ENCODE measurements around the gene CD24.

GRCh38 chr6:106961136-106961535, 13.4 kb downstream of the CD24 start:
- TF ChIP-seq CTCF (IDR thresholded peaks at IDR 0.05), result no peak
- TF ChIP-seq ZFX (IDR thresholded peaks at IDR 0.05; ENCODE audit: borderline replicate concordance), result no peak

All from 22Rv1 (cell line).